KBM-7 (cell line): ENCODE measurements around the gene TEP1.
A peak's percentile ranks its signal among the peaks of the same experiment; 100 is the strongest.

ENCODE experiments used
- DNase-seq: peaks from one replicate; pipeline ENCODE4 v3.0.0-alpha.2; 2015
- in situ Hi-C: fragments of 300-500 bp; cut with MboI; formaldehyde crosslinking; loops from 2 replicates; pipeline ENCODE4 v1.14.3; 2020; ENCODE audit warnings: low sequenced_read_pairs, low pct_unique_long_range_greater_than_20kb, mixed read lengths

TEP1 gene

GRCh38 chr14:20435582-20436362 lies 22.5 kb upstream of the TEP1 start, which contains the start of gene KLHL33:
TSS of gene KLHL33 (minus strand) at chr14:20436166. CDS start at chr14:20435811, 355 bp downstream.
- in situ Hi-C loops = no loop called here
- no peak for DNase-seq

- in situ Hi-C loops = no loop called here
- no peak for DNase-seq
Measured at GRCh38 chr14:20434701-20435581, 21.6 kb upstream of the TEP1 start.

GRCh38 chr14:20429801-20430669 lies 16.7 kb upstream of the TEP1 start:
- in situ Hi-C loops = no loop called here

GRCh38 chr14:20428802-20429201 lies 15.5 kb upstream of the TEP1 start:
- in situ Hi-C loops = no loop called here
- DNase-seq = no peak

More at GRCh38 chr14:20429801-20430669, 16.7 kb upstream of the TEP1 start:
- no peak for DNase-seq

- in situ Hi-C loops = no loop called here
- no peak for DNase-seq
Measured at GRCh38 chr14:20428010-20428365, 14.7 kb upstream of the TEP1 start.

GRCh38 chr14:20427231-20428009 lies 14.1 kb upstream of the TEP1 start:
- in situ Hi-C loops = no loop called here
- peak; percentile 96 for DNase-seq

- in situ Hi-C loops = no loop called here
- DNase-seq = no peak
Measured at GRCh38 chr14:20424851-20425250, 11.6 kb upstream of the TEP1 start.

GRCh38 chr14:20422886-20423285 lies 9.6 kb upstream of the TEP1 start:
- in situ Hi-C loops = no loop called here
- DNase-seq = no peak

GRCh38 chr14:20421267-20421666 lies 8.0 kb upstream of the TEP1 start:
- DNase-seq = no peak
- in situ Hi-C loops = no loop called here

- in situ Hi-C loops = no loop called here
- no peak for DNase-seq
Measured at GRCh38 chr14:20419419-20419818, 6.1 kb upstream of the TEP1 start.

GRCh38 chr14:20418501-20418909 lies 5.2 kb upstream of the TEP1 start:
- in situ Hi-C loops = no loop called here
- DNase-seq = no peak

GRCh38 chr14:20417250-20418186 lies 4.2 kb upstream of the TEP1 start:
- no peak for DNase-seq
- in situ Hi-C loops = no loop called here

GRCh38 chr14:20416223-20416622 lies 2.9 kb upstream of the TEP1 start:
- in situ Hi-C loops = no loop called here
- no peak for DNase-seq

- DNase-seq = peak; percentile 93
- in situ Hi-C loops = no loop called here
Measured at GRCh38 chr14:20415782-20416206, 2.5 kb upstream of the TEP1 start.

GRCh38 chr14:20413744-20414082 lies 412 bp upstream of the TEP1 start:
- peak; percentile 50 for DNase-seq
- in situ Hi-C loops = no loop called here

- DNase-seq = peak; percentile 38
- in situ Hi-C loops = no loop called here
Measured at GRCh38 chr14:20412411-20412810, 890 bp downstream of the TEP1 start.

- in situ Hi-C loops = no loop called here
- no peak for DNase-seq
Measured at GRCh38 chr14:20409226-20409625, 4.1 kb downstream of the TEP1 start.

- in situ Hi-C loops = no loop called here
- DNase-seq = no peak
Measured at GRCh38 chr14:20403521-20403920, 9.8 kb downstream of the TEP1 start.
